ENCODE data around the gene TCEANC.
"Not testable (repeated sequence)": the region's sequence is repeated elsewhere in the genome, so short reads cannot be mapped to it uniquely, and the experiment has no call there.

The TCEANC gene, protein sequence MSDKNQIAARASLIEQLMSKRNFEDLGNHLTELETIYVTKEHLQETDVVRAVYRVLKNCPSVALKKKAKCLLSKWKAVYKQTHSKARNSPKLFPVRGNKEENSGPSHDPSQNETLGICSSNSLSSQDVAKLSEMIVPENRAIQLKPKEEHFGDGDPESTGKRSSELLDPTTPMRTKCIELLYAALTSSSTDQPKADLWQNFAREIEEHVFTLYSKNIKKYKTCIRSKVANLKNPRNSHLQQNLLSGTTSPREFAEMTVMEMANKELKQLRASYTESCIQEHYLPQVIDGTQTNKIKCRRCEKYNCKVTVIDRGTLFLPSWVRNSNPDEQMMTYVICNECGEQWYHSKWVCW

DNA sequence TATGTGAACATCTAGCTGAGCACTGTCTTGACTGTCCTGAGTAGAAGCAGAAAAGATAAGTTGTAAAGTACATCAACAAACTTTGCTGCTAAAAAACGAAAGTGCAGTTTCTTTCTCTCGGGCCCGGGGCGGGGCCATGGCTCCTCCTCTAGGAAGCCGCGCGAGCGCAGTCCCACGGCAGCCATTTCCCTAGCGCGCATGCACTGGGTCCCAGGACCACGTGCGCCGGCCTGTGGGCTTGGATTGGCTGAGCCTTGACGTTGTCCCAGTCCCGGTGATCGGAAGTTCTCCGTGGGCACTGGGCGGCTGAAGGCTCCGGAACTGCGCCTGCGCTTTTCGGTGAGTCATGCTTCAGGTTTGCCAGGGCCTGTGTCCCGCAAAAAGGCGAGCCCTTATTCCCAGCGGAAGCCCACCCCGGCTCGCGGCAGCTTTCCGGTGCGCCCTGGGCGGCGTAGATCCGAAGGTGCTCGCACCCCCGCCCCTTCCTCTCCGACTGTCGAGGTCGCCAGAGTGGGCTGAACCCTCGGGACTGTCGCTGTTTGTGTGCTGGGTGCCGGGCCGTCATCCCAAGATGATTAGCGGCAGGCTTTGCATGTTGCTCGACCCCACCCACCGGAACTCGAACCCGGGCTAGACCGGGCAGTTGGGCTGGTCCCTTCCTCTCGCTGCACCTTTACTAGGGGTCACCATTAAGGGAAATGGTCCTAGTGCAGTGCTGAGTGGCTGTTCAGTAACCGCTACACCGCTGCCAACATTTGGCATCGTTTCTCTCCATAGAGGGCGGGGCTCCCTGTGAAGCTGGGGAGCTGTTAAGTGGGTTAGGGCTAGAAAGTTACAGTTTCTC, at the start of gene TCEANC:
Gene TCEANC, plus strand, starts transcription at position 292 of the 844 bp plus-strand sequence. CDS start 9,368 bp downstream, outside the sequence.
- no peak within 1 kb of the TSS for H3K27ac ChIP-seq (ENCODE audit: low read length)
- no CpG with 5 or more reads among the region's 54 CpGs for WGBS (ENCODE audit: insufficient coverage, insufficient read length)
- H3K4me3 ChIP-seq (ENCODE audit: low read length): peak within 1 kb of the TSS; percentile 57; the same call in 1 of the 2 replicates
- H3K36me3 ChIP-seq (ENCODE audit: control insufficient read depth, insufficient read depth, low read length): no peaks in the 10 kb centered on the region
- peak; percentile 67 for DNase-seq (ENCODE audit: low read depth, low spot score)
- no peaks in the 10 kb centered on the region for H3K27me3 ChIP-seq (ENCODE audit: control insufficient read depth, insufficient read depth, low read length)
- no peaks in the 10 kb centered on the region for H3K9me3 ChIP-seq (ENCODE audit: control insufficient read depth, insufficient read depth, low read length)
- no peaks in the 10 kb centered on the region for H3K4me1 ChIP-seq (ENCODE audit: control insufficient read depth, insufficient read depth, low read length)

DNA sequence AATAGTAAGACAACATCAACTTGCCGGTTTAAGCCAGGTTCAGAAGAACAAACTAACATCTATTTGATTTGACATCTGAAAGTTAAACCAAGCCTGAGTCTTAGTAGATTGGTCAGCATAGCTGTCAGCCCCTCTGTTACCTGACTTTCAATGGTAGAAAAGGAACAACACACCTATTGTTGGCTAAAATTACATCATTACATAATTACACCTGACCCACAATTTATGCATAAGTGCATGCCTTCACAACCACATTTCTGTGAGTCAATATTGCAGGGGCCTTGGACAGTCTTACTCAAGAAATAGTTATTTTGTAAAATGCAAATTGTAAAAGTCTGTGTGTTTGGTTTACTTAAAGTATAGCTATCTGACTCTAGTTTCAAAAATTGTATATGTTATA, 47.3 kb upstream of the TCEANC start:
- H3K36me3 ChIP-seq (ENCODE audit: control insufficient read depth, insufficient read depth, low read length): no peaks in the 10 kb centered on the region
- no peaks in the 10 kb centered on the region for H3K27me3 ChIP-seq (ENCODE audit: control insufficient read depth, insufficient read depth, low read length)
- no peaks in the 10 kb centered on the region for H3K4me1 ChIP-seq (ENCODE audit: control insufficient read depth, insufficient read depth, low read length)
- no CpG with 5 or more reads among the region's 1 CpG for WGBS (ENCODE audit: insufficient coverage, insufficient read length)
- H3K4me3 ChIP-seq (ENCODE audit: low read length): no peak overlapping the region
- no peak overlapping the region for H3K27ac ChIP-seq (ENCODE audit: low read length)
- no peak for DNase-seq (ENCODE audit: low read depth, low spot score)
- H3K9me3 ChIP-seq (ENCODE audit: control insufficient read depth, insufficient read depth, low read length): no peaks in the 10 kb centered on the region

DNA sequence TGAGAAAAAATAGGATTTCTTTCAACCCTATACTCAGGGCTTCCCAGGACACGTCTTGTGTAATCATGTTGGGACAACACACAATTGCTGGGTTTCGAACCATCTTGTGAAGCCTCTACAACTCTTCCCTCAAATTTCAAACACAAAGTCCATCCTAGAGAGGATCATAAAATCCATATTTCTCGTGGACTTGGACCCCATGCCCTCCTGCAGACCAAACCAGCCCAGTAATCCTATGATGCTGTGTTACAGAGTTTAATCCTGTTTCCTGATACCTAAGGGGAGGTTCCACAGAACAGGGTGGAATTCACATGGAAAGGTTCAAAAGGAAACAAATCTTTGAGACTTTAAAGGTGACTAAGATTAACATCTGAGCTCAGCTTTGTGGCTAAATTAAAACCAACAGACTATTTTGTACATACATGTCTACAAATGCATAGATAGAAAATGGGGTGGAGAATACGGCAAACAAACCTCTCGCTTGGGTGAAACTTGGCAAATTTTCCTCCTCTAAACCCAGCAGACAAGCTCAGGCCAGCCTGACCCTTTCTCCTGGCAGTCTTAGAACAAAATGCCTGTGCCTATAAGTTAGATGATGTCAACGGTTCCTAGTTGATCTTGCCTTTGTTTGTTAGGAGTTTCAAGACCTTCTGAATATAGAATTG, 45.5 kb upstream of the TCEANC start:
- no peaks in the 10 kb centered on the region for H3K9me3 ChIP-seq (ENCODE audit: control insufficient read depth, insufficient read depth, low read length)
- no peaks in the 10 kb centered on the region for H3K36me3 ChIP-seq (ENCODE audit: control insufficient read depth, insufficient read depth, low read length)
- no peak overlapping the region for H3K4me3 ChIP-seq (ENCODE audit: low read length)
- no peaks in the 10 kb centered on the region for H3K27me3 ChIP-seq (ENCODE audit: control insufficient read depth, insufficient read depth, low read length)
- no peak overlapping the region for H3K27ac ChIP-seq (ENCODE audit: low read length)
- WGBS (ENCODE audit: insufficient coverage, insufficient read length): no CpG with 5 or more reads among the region's 6 CpGs
- DNase-seq (ENCODE audit: low read depth, low spot score): no peak
- no peaks in the 10 kb centered on the region for H3K4me1 ChIP-seq (ENCODE audit: control insufficient read depth, insufficient read depth, low read length)

DNA sequence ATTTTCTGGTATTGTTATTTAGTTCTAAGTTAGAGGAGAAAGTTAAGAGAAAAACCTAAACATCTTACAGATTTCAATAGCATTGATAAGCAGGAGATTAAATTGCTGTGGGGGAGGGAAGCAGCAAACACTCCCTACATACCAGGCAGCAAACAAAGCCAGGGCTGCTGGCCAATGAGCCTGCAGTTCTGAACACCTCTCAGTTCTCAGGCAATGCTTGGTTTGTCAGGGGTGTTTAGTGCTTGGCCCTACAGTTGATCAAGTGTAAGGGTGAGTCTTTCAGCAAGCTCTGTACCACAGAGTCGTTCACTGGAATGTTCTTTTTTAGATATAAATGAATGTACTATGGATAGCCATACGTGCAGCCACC, 45.0 kb upstream of the TCEANC start:
- no peaks in the 10 kb centered on the region for H3K4me1 ChIP-seq (ENCODE audit: control insufficient read depth, insufficient read depth, low read length)
- H3K36me3 ChIP-seq (ENCODE audit: control insufficient read depth, insufficient read depth, low read length): no peaks in the 10 kb centered on the region
- no peak overlapping the region for H3K4me3 ChIP-seq (ENCODE audit: low read length)
- no peak overlapping the region for H3K27ac ChIP-seq (ENCODE audit: low read length)
- no CpG with 5 or more reads among the region's 2 CpGs for WGBS (ENCODE audit: insufficient coverage, insufficient read length)
- no peaks in the 10 kb centered on the region for H3K27me3 ChIP-seq (ENCODE audit: control insufficient read depth, insufficient read depth, low read length)
- no peak for DNase-seq (ENCODE audit: low read depth, low spot score)
- H3K9me3 ChIP-seq (ENCODE audit: control insufficient read depth, insufficient read depth, low read length): no peaks in the 10 kb centered on the region

DNA sequence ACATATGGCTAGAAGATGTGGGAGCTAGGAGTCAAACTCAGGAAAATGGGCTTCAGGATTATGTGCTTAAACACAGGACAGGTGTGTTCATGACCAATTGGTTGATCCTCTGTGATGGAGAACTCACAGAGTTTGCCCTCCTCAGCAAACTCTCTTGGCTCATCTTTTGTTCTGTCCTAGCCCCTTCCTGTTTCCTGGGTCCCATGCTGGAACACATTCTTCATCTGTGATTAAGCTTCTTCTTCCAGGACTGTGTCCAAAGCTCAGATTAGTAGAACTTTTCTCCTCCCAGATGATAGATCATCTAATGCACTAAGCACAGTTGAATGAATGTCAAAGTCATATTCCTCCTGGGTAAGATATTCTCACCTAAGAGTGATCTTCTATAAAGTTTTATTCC, 38.8 kb upstream of the TCEANC start:
- Histone ChIP-seq H3K9me3 (ENCODE audit: control insufficient read depth, insufficient read depth, low read length) (no peaks in the 10 kb centered on the region), H3K4me3 (ENCODE audit: low read length) (no peak overlapping the region), H3K27ac (ENCODE audit: low read length) (no peak overlapping the region), H3K4me1 (ENCODE audit: control insufficient read depth, insufficient read depth, low read length) (no peaks in the 10 kb centered on the region), H3K27me3 (ENCODE audit: control insufficient read depth, insufficient read depth, low read length) (no peaks in the 10 kb centered on the region), H3K36me3 (ENCODE audit: control insufficient read depth, insufficient read depth, low read length) (no peaks in the 10 kb centered on the region)
- no peak for DNase-seq (ENCODE audit: low read depth, low spot score)

DNA sequence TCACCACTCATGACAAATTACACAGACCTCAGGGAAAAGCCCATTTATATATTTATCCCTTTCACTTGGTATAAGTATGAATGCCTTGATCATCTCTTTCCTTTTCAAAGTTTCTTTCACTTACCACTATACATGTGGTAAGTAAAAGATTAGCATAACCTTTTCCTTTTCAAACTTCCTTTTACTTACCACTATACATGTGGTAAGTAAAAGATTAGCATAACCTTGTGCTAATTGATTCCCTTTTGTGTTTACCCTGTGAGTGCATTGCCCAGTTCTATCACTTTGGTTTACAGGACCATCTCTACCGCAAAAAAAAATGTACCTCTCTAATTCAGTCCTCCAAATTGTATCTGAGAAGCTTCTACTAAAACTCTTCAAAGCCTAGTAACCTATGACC, 32.7 kb upstream of the TCEANC start:
- no peaks in the 10 kb centered on the region for H3K27me3 ChIP-seq (ENCODE audit: control insufficient read depth, insufficient read depth, low read length)
- H3K9me3 ChIP-seq (ENCODE audit: control insufficient read depth, insufficient read depth, low read length): no peaks in the 10 kb centered on the region
- no CpG with 5 or more reads among the region's 1 CpG for WGBS (ENCODE audit: insufficient coverage, insufficient read length)
- H3K27ac ChIP-seq (ENCODE audit: low read length): no peak overlapping the region
- no peaks in the 10 kb centered on the region; the same call in 1 of the 2 replicates for H3K4me1 ChIP-seq (ENCODE audit: control insufficient read depth, insufficient read depth, low read length)
- no peak overlapping the region for H3K4me3 ChIP-seq (ENCODE audit: low read length)
- DNase-seq (ENCODE audit: low read depth, low spot score): no peak
- no peaks in the 10 kb centered on the region for H3K36me3 ChIP-seq (ENCODE audit: control insufficient read depth, insufficient read depth, low read length)

DNA sequence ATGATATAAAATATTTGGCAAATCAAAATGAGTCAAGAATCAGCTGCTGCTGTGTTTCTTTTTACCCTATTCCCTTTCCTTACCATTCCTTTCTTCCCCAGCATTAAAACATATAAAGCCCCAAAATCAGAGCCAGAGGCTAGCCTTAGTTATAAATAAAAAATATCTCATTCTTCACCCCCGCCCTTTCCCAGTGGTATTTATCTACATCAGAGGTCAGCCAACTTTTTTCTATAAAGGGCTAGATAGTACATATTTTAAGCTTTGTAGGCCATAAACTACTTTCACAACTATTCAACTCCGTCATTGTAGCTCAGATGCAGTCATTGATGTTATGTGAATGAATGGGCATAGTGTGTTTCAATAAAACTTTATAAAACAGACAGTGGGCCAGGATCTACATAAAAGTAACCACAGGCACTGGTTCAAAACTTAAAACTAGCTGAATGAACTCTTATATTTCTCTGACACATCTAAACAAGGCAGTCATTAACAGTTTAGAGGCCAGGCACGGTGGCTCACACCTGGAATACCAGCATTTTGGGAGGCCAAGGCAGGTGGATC, 30.5 kb upstream of the TCEANC start:
- no CpG with 5 or more reads among the region's 3 CpGs for WGBS (ENCODE audit: insufficient coverage, insufficient read length)
- Histone ChIP-seq H3K36me3 (ENCODE audit: control insufficient read depth, insufficient read depth, low read length) (no peaks in the 10 kb centered on the region), H3K27me3 (ENCODE audit: control insufficient read depth, insufficient read depth, low read length) (no peaks in the 10 kb centered on the region), H3K9me3 (ENCODE audit: control insufficient read depth, insufficient read depth, low read length) (no peaks in the 10 kb centered on the region), H3K27ac (ENCODE audit: low read length) (no peak overlapping the region), H3K4me1 (ENCODE audit: control insufficient read depth, insufficient read depth, low read length) (no peaks in the 10 kb centered on the region; the same call in 1 of the 2 replicates), H3K4me3 (ENCODE audit: low read length) (no peak overlapping the region)
- no peak for DNase-seq (ENCODE audit: low read depth, low spot score)

DNA sequence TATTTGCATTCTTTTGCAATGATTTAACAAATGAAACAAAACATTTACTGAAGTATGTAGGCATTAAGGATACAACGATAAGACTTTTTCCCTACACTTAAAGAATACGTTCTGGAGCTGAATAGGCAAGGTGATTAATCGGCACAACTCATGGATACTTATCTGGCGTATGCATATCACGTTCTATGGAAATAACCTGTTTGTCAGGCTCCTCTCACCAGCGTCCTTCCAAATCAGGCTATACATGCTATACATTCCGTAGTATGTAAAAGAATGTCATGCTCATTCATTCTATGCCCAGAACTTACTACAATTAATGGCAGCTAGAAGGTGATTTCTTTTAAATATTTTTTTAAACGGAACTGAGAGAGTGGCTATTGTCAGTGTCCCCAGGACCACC, 25.6 kb upstream of the TCEANC start:
- no peak for DNase-seq (ENCODE audit: low read depth, low spot score)
- Histone ChIP-seq H3K9me3 (ENCODE audit: control insufficient read depth, insufficient read depth, low read length) (no peaks in the 10 kb centered on the region), H3K4me3 (ENCODE audit: low read length) (no peak overlapping the region), H3K27me3 (ENCODE audit: control insufficient read depth, insufficient read depth, low read length) (no peaks in the 10 kb centered on the region), H3K36me3 (ENCODE audit: control insufficient read depth, insufficient read depth, low read length) (no peaks in the 10 kb centered on the region), H3K27ac (ENCODE audit: low read length) (no peak overlapping the region), H3K4me1 (ENCODE audit: control insufficient read depth, insufficient read depth, low read length) (no peaks in the 10 kb centered on the region)
- no CpG with 5 or more reads among the region's 8 CpGs for WGBS (ENCODE audit: insufficient coverage, insufficient read length)

DNA sequence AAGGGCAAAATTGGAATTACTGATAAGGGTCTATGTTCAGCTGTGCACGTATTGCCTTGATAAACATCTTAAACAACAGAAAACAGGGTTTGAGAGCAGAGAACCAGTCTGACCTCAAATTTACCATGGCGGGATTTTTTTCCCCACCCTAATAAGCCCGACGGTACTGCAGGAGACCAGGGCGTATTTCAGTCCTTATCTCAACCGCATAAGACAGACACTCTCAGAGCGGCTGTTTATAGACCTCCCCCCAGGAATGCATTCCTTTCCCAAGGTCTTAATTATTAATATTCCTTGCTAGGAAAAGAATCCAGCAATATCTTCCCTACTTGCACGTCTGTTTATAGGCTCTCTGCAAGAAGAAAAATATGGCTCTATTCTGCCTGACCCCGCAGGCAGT, 15.7 kb upstream of the TCEANC start:
- not testable (repeated sequence) for H3K4me1 ChIP-seq (ENCODE audit: control insufficient read depth, insufficient read depth, low read length); H3K27ac ChIP-seq (ENCODE audit: low read length); DNase-seq (ENCODE audit: low read depth, low spot score); H3K36me3 ChIP-seq (ENCODE audit: control insufficient read depth, insufficient read depth, low read length); H3K4me3 ChIP-seq (ENCODE audit: low read length); H3K27me3 ChIP-seq (ENCODE audit: control insufficient read depth, insufficient read depth, low read length); H3K9me3 ChIP-seq (ENCODE audit: control insufficient read depth, insufficient read depth, low read length)
- no CpG with 5 or more reads among the region's 9 CpGs for WGBS (ENCODE audit: insufficient coverage, insufficient read length)

DNA sequence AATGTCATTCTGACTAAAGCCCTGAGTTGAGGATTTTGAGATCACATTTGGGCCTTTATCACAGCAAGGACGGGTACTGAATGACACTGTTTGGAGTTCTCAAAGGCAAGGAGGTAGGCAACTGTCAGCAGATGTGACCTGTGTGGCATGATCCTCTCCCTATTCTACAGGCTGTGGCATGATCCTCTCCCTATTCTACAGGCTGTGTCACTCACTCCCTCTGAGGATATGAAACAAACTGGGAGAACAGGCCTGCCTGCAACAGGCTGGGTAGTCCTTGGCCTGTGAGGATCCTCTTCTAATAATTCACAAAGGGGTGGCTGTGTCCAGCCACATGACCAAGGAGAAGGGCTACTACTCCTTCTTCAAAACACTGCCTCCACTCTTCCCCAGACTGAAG, 14.9 kb upstream of the TCEANC start:
- Histone ChIP-seq H3K27ac (ENCODE audit: low read length) (no peak overlapping the region), H3K27me3 (ENCODE audit: control insufficient read depth, insufficient read depth, low read length) (no peaks in the 10 kb centered on the region), H3K4me3 (ENCODE audit: low read length) (no peak overlapping the region), H3K4me1 (ENCODE audit: control insufficient read depth, insufficient read depth, low read length) (no peaks in the 10 kb centered on the region), H3K36me3 (ENCODE audit: control insufficient read depth, insufficient read depth, low read length) (no peaks in the 10 kb centered on the region), H3K9me3 (ENCODE audit: control insufficient read depth, insufficient read depth, low read length) (no peaks in the 10 kb centered on the region)
- no CpG with 5 or more reads among the region's 1 CpG for WGBS (ENCODE audit: insufficient coverage, insufficient read length)
- DNase-seq (ENCODE audit: low read depth, low spot score): no peak
